B cell (primary cell): Measurements from ENCODE around the gene CLEC4D.

ENCODE experiments used
- CTCF ChIP-seq: fragments of 200-600 bp; IDR thresholded peaks from one replicate; pipeline ENCODE4 v1.8.0; 2022; ENCODE audit warnings: antibody characterized with exemption, mild to moderate bottlenecking
- EZH2 ChIP-seq: IDR thresholded peaks from 2 replicates; pipeline ENCODE4 v1.6.1; 2012; ENCODE audit warnings: borderline replicate concordance, low read depth, mild to moderate bottlenecking, moderate library complexity, low read length; ENCODE audit not compliant: insufficient read depth, poor library complexity, severe bottlenecking

DNA sequence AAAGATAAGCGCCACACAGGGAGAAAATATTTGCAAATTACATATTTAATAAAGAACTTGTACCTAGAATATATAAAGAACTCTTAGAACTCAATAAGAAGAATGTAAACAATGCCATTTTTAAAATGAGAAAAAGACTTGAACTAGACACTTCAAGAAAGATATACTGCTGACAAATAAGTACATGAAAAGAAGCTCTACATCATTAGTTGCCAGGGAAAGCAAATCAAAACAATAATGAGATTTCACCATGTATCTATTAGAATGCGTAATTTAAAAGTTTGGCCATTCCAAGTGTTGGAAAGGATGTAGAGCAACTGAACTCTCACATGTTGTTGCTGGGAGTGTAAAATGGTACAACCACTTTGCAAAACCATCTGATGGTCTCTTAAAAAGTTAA is 34.3 kb downstream of the CLEC4D start:
- TF ChIP-seq CTCF (no peak), EZH2 (no peak)
